Right lobe of liver (tissue), 4 donors: ENCODE measurements around the gene MSANTD1.

Experiments
- POLR2A ChIP-seq: fragments of 450-650 bp; IDR thresholded peaks from one replicate; pipeline ENCODE4 v1.6.1; 2017; ENCODE audit warnings: antibody characterized with exemption, mild to moderate bottlenecking
- TF ChIP-seq, protein P1 (sequence below), 4 donors: fragments of 200-600 bp in 3 of 4; fragments of 450-650 bp in 1 of 4; IDR thresholded peaks; one replicate each; pipeline versions ENCODE4 v1.5.1 to v1.8.0; 2016 to 2022; ENCODE audit warnings: antibody characterized with exemption in 4 of 4, mild to moderate bottlenecking in 2 of 4
- donor health status: DM: no; HTN: no; CAD: no.
- donor health status: DM: no; HTN: no; CAD: no.
- donor health status: DM: no; HTN: yes; CAD: no.

- TF ChIP-seq POLR2A: no peak
- TF ChIP-seq, protein P1, sequence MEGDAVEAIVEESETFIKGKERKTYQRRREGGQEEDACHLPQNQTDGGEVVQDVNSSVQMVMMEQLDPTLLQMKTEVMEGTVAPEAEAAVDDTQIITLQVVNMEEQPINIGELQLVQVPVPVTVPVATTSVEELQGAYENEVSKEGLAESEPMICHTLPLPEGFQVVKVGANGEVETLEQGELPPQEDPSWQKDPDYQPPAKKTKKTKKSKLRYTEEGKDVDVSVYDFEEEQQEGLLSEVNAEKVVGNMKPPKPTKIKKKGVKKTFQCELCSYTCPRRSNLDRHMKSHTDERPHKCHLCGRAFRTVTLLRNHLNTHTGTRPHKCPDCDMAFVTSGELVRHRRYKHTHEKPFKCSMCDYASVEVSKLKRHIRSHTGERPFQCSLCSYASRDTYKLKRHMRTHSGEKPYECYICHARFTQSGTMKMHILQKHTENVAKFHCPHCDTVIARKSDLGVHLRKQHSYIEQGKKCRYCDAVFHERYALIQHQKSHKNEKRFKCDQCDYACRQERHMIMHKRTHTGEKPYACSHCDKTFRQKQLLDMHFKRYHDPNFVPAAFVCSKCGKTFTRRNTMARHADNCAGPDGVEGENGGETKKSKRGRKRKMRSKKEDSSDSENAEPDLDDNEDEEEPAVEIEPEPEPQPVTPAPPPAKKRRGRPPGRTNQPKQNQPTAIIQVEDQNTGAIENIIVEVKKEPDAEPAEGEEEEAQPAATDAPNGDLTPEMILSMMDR (IDR thresholded peaks at IDR 0.05): no peak
Measured at GRCh38 chr4:3244002-3244401, 5.0 kb upstream of the MSANTD1 start.
